ENCODE data around the gene HOXA6.

Gene HOXA6

DNA sequence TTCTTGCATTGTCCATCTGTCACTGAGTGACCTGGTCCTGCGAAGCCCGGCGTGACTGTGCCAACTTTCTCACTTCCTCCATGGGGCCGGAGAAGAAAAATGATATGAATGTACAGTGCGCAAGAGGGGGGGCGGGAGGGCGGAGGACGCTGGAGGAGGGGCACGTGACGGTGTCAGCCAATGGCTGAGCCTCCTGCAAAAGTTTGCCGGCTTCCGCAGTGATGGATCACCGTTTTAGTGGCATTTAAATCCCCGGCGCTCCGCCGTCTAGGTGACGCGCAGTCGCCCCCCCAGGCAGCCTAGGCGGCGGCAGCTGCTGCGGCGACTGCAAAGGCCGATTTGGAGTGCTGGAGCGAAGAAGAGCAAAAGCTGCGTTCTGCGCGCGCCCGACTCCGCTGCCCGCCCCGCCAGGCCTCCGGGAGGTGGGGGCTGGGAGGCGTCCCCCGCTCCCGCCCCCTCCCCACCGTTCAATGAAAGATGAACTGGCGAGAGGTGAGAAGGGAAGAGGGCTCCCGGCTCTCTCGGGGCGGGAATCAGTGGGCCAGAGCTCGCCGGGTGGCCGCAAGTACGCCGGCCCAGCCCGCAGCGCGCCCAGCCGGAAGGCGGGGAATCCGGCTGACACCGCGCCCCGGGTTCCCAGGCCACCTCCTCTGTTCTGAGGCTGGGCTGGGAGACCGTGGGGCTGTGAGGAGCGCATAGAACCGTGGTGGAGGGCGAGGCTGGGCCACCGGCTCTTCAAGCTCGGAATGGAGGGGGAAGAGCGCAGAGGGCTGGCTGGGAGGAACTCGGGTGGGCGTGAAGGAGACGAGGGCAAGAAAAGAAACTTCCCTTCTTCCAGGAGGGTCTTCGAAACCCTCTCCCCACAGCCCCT is 51.4 kb downstream of the HOXA6 start, which contains the start of gene HOXA1:
Gene HOXA1 (minus strand): TSS at position 104 of the 871 bp plus-strand sequence. CDS start 88 bp downstream, at position 16.
- DNase-seq = peak; percentile 75
